T-cell (primary cell): Measurements from ENCODE around the gene FHIT. TPM values are rescaled to one million over a fixed set of nuclear protein-coding genes. Genes with fewer than 3 reads are reported as not detected.

Experiments
- ATAC-seq, 4 experiments: fragments of 200-7000 bp in 3 of 4; fragments of 150-1000 bp in 1 of 4; cut with Tn5 transposase; replicated peaks in 1 of 4; 1 replicate in 3 of 4; 2 replicates in 1 of 4; pipeline ENCODE4 v1.10.0; 2021; ENCODE audit warnings: moderate library complexity in 3 of 4, mild to moderate bottlenecking in 2 of 4, moderate number of reproducible peaks in 1 of 4
- CTCF ChIA-PET, 2 donors: fragments of 300-600 bp; sonication (Branson Sonifier 250); formaldehyde crosslinking; loops; one replicate each; lab custom pipeline; 2022; ENCODE audit warnings: antibody characterized with exemption in 2 of 2; lab: Charles Lee
- POLR2A ChIA-PET, 2 donors: fragments of 300-600 bp; sonication (Branson Sonifier 250); formaldehyde crosslinking; loops; one replicate each; lab custom pipeline; 2022; ENCODE audit warnings: antibody characterized with exemption in 2 of 2; lab: Charles Lee
- DNase-seq, 35 experiments: peaks; one replicate each; pipeline versions ENCODE4 v3.0.0 to v3.0.0-alpha.2; 2013 to 2023
- H3K27ac ChIP-seq: one replicate; pipeline ENCODE4 v1.5.1; 2013; ENCODE audit warnings: low read length
- H3K27me3 ChIP-seq, 2 experiments: replicated peaks in 1 of 2; 1 replicate in 1 of 2; 2 replicates in 1 of 2; pipeline versions ENCODE4 v1.6.1 to v1.7.0; 2013; ENCODE audit warnings: low read length in 1 of 2, mixed read lengths in 1 of 2; ENCODE audit not compliant: control insufficient read depth in 2 of 2, insufficient read depth in 2 of 2; ENCODE audit errors: extremely low read depth in 1 of 2
- H3K36me3 ChIP-seq, 2 donors: 1 replicate in 1 of 2; 2 replicates in 1 of 2; pipeline versions ENCODE4 v1.6.1 to v1.7.0; 2013; ENCODE audit warnings: low read length in 1 of 2; ENCODE audit not compliant: control insufficient read depth in 2 of 2, insufficient read depth in 1 of 2; ENCODE audit errors: extremely low read depth in 1 of 2
- H3K4me1 ChIP-seq, 2 experiments: 1 replicate in 1 of 2; 2 replicates in 1 of 2; pipeline versions ENCODE4 v1.6.1 to v1.7.0; 2013; ENCODE audit warnings: low read length in 2 of 2, mixed read lengths in 1 of 2; ENCODE audit not compliant: insufficient read depth in 2 of 2, control insufficient read depth in 1 of 2; ENCODE audit errors: extremely low read depth in 1 of 2
- H3K4me3 ChIP-seq, 2 donors: 1 replicate in 1 of 2; 2 replicates in 1 of 2; pipeline versions ENCODE4 v1.5.1 to v1.7.0; 2013; ENCODE audit warnings: mild to moderate bottlenecking in 2 of 2, low read length in 1 of 2, moderate library complexity in 1 of 2; ENCODE audit not compliant: control insufficient read depth in 1 of 2; ENCODE audit errors: extremely low read depth in 1 of 2
- H3K9me3 ChIP-seq: 2 replicates; pipeline ENCODE4 v1.7.0; 2013
- H3K27ac Mint-ChIP-seq, 2 donors: one replicate each; pipeline ENCODE4 v1.8.0; 2020 to 2021; ENCODE audit warnings: mild to moderate bottlenecking in 2 of 2, mixed read lengths in 2 of 2
- H3K27me3 Mint-ChIP-seq, 2 donors: one replicate each; pipeline ENCODE4 v1.8.0; 2021 to 2022; ENCODE audit warnings: mixed read lengths in 2 of 2
- H3K36me3 Mint-ChIP-seq: one replicate; pipeline ENCODE4 v1.8.0; 2021; ENCODE audit warnings: mixed read lengths
- H3K4me1 Mint-ChIP-seq, 3 donors: one replicate each; pipeline ENCODE4 v1.8.0; 2020 to 2022; ENCODE audit warnings: mixed read lengths in 3 of 3, mild to moderate bottlenecking in 1 of 3
- H3K4me3 Mint-ChIP-seq, 3 donors: one replicate each; pipeline ENCODE4 v1.8.0; 2020 to 2022; ENCODE audit warnings: mild to moderate bottlenecking in 3 of 3, mixed read lengths in 3 of 3, moderate library complexity in 3 of 3
- H3K9me3 Mint-ChIP-seq, 3 donors: one replicate each; pipeline ENCODE4 v1.8.0; 2020 to 2022; ENCODE audit warnings: mixed read lengths in 3 of 3
- WGBS: methylation state at CpG from one replicate; pipeline ENCODE4 v1.1.5; 2013; ENCODE audit warnings: missing lambda C conversion rate; ENCODE audit not compliant: insufficient coverage; 5-methylcytosine and 5-hydroxymethylcytosine counted together
- total RNA-seq, 35 experiments: library from RNA in 6 of 35; stranded (reverse) in 6 of 35; fragments of 120-200 nt in 1 of 35; gene quantifications; one replicate each; pipeline versions ENCODE4 v1.2.1 to v1.2.4 and lab custom pipeline; 2013 to 2026

FHIT gene
- total RNA-seq, 5 donors from 2014 or later (not counting 1 experiment from before 2014, with no cell fraction given): 33.1 to 197 (median 78.3) TPM

- Mint-ChIP-seq H3K36me3 (no peaks in the 10 kb centered on the region), H3K4me1 (peaks cover 5 to 13% (median 7%) of the 10 kb centered on the region in 3 donors), H3K27ac (no peak overlapping the region), H3K4me3 (no peak overlapping the region), H3K27me3 (no peaks in the 10 kb centered on the region), H3K9me3 (no peaks in the 10 kb centered on the region)
- ChIA-PET POLR2A (no interaction called here), CTCF (no interaction called here)
- Histone ChIP-seq H3K4me3 (no peak overlapping the region), H3K36me3 (no peaks in the 10 kb centered on the region), H3K27ac (no peak overlapping the region), H3K9me3 (no peaks in the 10 kb centered on the region), H3K27me3 (no peaks in the 10 kb centered on the region), H3K4me1 (peaks cover 0 to 9% of the 10 kb centered on the region in 2 experiments)
- no peak for ATAC-seq
- no CpG with 5 or more reads among the region's 2 CpGs for WGBS
- no peak for DNase-seq
Measured at GRCh38 chr3:60337421-60337820, 913.8 kb downstream of the FHIT start.

DNA sequence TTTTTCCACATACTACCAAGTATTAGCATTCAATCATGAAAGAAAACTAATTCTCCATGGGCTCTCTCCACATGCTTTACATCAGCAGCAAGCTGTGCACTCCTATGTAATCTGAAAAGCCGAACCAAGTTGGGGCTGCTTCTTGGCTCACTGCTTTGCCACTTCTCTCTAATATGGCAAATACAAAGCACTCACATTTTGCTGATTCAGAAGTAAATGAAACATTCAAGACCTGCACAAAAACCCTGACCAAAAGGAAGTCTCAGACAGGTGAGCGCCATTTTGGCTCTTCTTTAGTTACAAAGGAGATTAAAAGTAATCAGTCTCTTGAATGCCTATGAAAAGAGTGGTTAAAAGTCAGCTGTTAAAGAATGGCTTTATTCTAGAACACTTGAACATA, 915.2 kb downstream of the FHIT start:
- H3K27ac Mint-ChIP-seq: no peak overlapping the region
- no peaks in the 10 kb centered on the region for H3K9me3 Mint-ChIP-seq
- Histone ChIP-seq H3K4me1 (peaks cover 0 to 9% of the 10 kb centered on the region in 2 experiments), H3K27ac (no peak overlapping the region), H3K4me3 (no peak overlapping the region), H3K9me3 (no peaks in the 10 kb centered on the region), H3K27me3 (no peaks in the 10 kb centered on the region), H3K36me3 (no peaks in the 10 kb centered on the region)
- 100% methylated on average over 1 of the region's 2 CpGs for WGBS
- POLR2A ChIA-PET: no interaction called here
- DNase-seq (no peak), ATAC-seq (no peak)
- peaks cover 5 to 13% (median 7%) of the 10 kb centered on the region in 3 donors for H3K4me1 Mint-ChIP-seq
- H3K27me3 Mint-ChIP-seq: no peaks in the 10 kb centered on the region
- CTCF ChIA-PET: no interaction called here
- no peak overlapping the region for H3K4me3 Mint-ChIP-seq
- no peaks in the 10 kb centered on the region for H3K36me3 Mint-ChIP-seq

GRCh38 chr3:60333710-60334109, 917.5 kb downstream of the FHIT start:
- Mint-ChIP-seq H3K4me1 (peaks cover 5 to 13% (median 7%) of the 10 kb centered on the region in 3 donors), H3K27ac (peak overlapping the region; percentile 17 to 29), H3K9me3 (no peaks in the 10 kb centered on the region), H3K36me3 (no peaks in the 10 kb centered on the region), H3K27me3 (no peaks in the 10 kb centered on the region), H3K4me3 (peak overlapping the region in 1 of 3 donors; percentile 2)
- POLR2A ChIA-PET: no interaction called here
- Histone ChIP-seq H3K36me3 (no peaks in the 10 kb centered on the region), H3K9me3 (no peaks in the 10 kb centered on the region), H3K27me3 (no peaks in the 10 kb centered on the region), H3K27ac (no peak overlapping the region), H3K4me3 (no peak overlapping the region), H3K4me1 (peaks cover 0 to 9% of the 10 kb centered on the region in 2 experiments)
- ATAC-seq: no peak
- peak in 1 of 35 experiments; percentile 4 for DNase-seq
- CTCF ChIA-PET: interaction anchor here in 1 of 2 donors (0.7 kb wide), 1 partner anchor 32 kb away, joined by 3 read pairs; no protein-coding TSS in a partner anchor
- WGBS: no CpG with 5 or more reads among the region's 1 CpG

- H3K27me3 ChIP-seq: no peaks in the 10 kb centered on the region
- Mint-ChIP-seq H3K4me1 (peaks cover 5 to 17% (median 7%) of the 10 kb centered on the region in 3 donors), H3K36me3 (no peaks in the 10 kb centered on the region), H3K9me3 (peaks cover 0 to 4% (median 0%) of the 10 kb centered on the region in 3 donors), H3K27ac (no peak overlapping the region), H3K4me3 (no peak overlapping the region), H3K27me3 (no peaks in the 10 kb centered on the region)
- DNase-seq (no peak), ATAC-seq (no peak)
- peaks cover 0 to 9% of the 10 kb centered on the region in 2 experiments for H3K4me1 ChIP-seq
- no peaks in the 10 kb centered on the region for H3K36me3 ChIP-seq
- ChIA-PET CTCF (no interaction called here), POLR2A (no interaction called here)
- 95% methylated on average over 4 of the region's 6 CpGs for WGBS
- no peak overlapping the region for H3K4me3 ChIP-seq
- H3K27ac ChIP-seq: no peak overlapping the region
- H3K9me3 ChIP-seq: no peaks in the 10 kb centered on the region
Measured at GRCh38 chr3:60330107-60330506, 921.1 kb downstream of the FHIT start.

- Mint-ChIP-seq H3K27me3 (no peaks in the 10 kb centered on the region), H3K4me1 (peaks cover 0 to 4% (median 0%) of the 10 kb centered on the region in 3 donors), H3K9me3 (peaks cover 0 to 4% (median 0%) of the 10 kb centered on the region in 3 donors), H3K36me3 (no peaks in the 10 kb centered on the region), H3K4me3 (no peak overlapping the region), H3K27ac (no peak overlapping the region)
- Histone ChIP-seq H3K4me3 (no peak overlapping the region), H3K27ac (no peak overlapping the region), H3K9me3 (no peaks in the 10 kb centered on the region), H3K36me3 (no peaks in the 10 kb centered on the region), H3K4me1 (no peaks in the 10 kb centered on the region), H3K27me3 (no peaks in the 10 kb centered on the region)
- 91% methylated on average over 4 of the region's 5 CpGs for WGBS
- ChIA-PET CTCF (no interaction called here), POLR2A (no interaction called here)
- DNase-seq (no peak), ATAC-seq (no peak)
Measured at GRCh38 chr3:60325610-60326170, 925.6 kb downstream of the FHIT start.

GRCh38 chr3:60323651-60324050, 927.6 kb downstream of the FHIT start:
- no peaks in the 10 kb centered on the region for H3K36me3 Mint-ChIP-seq
- peaks cover 0 to 4% (median 0%) of the 10 kb centered on the region in 3 donors for H3K4me1 Mint-ChIP-seq
- no peak overlapping the region for H3K27ac ChIP-seq
- no peaks in the 10 kb centered on the region for H3K27me3 Mint-ChIP-seq
- CTCF ChIA-PET: interaction anchor here (0.7 kb wide), 2 partner anchors 239 to 1087 kb away, joined by 3 read pairs; no protein-coding TSS in a partner anchor
- POLR2A ChIA-PET: no interaction called here
- H3K36me3 ChIP-seq: no peaks in the 10 kb centered on the region
- H3K4me1 ChIP-seq: no peaks in the 10 kb centered on the region
- H3K4me3 Mint-ChIP-seq: no peak overlapping the region
- DNase-seq (no peak), ATAC-seq (no peak)
- no peaks in the 10 kb centered on the region for H3K27me3 ChIP-seq
- no peak overlapping the region for H3K4me3 ChIP-seq
- WGBS: no CpG with 5 or more reads among the region's 3 CpGs
- no peaks in the 10 kb centered on the region for H3K9me3 ChIP-seq
- H3K9me3 Mint-ChIP-seq: peaks cover 0 to 4% (median 0%) of the 10 kb centered on the region in 3 donors
- H3K27ac Mint-ChIP-seq: no peak overlapping the region
